GM21447 (cell line): ENCODE data around the gene PLXDC2.

Experiments used
- ATAC-seq: cut with Tn5 transposase; IDR thresholded peaks from one replicate; pipeline ENCODE4 v1.9.1; 2021; ENCODE audit not compliant: unreplicated experiment

The PLXDC2 gene

GRCh38 chr10:19853831-19854230 lies 37.6 kb downstream of the PLXDC2 start:
- no peak for ATAC-seq

GRCh38 chr10:19857876-19858275 lies 41.6 kb downstream of the PLXDC2 start:
- ATAC-seq: no peak

- ATAC-seq: no peak
Observed at GRCh38 chr10:19860107-19860506, 43.9 kb downstream of the PLXDC2 start.

- no peak for ATAC-seq
Observed at GRCh38 chr10:19862811-19863515, 46.7 kb downstream of the PLXDC2 start.

GRCh38 chr10:19865676-19866075 lies 49.4 kb downstream of the PLXDC2 start:
- no peak for ATAC-seq

- no peak for ATAC-seq
Observed at GRCh38 chr10:19869370-19869769, 53.1 kb downstream of the PLXDC2 start.

GRCh38 chr10:19872504-19873271 lies 56.5 kb downstream of the PLXDC2 start:
- ATAC-seq: no peak

- ATAC-seq: no peak
Observed at GRCh38 chr10:19874190-19874589, 58.0 kb downstream of the PLXDC2 start.

GRCh38 chr10:19874791-19875190 lies 58.6 kb downstream of the PLXDC2 start:
- no peak for ATAC-seq

- no peak for ATAC-seq
Observed at GRCh38 chr10:19876570-19876969, 60.3 kb downstream of the PLXDC2 start.

- no peak for ATAC-seq
Observed at GRCh38 chr10:19877466-19878255, 61.4 kb downstream of the PLXDC2 start.

GRCh38 chr10:19882621-19883020 lies 66.4 kb downstream of the PLXDC2 start:
- no peak for ATAC-seq

- ATAC-seq: no peak
Observed at GRCh38 chr10:19888061-19888660, 71.9 kb downstream of the PLXDC2 start.

- no peak for ATAC-seq
Observed at GRCh38 chr10:19889256-19889655, 73.0 kb downstream of the PLXDC2 start.

GRCh38 chr10:19891429-19891828 lies 75.2 kb downstream of the PLXDC2 start:
- no peak for ATAC-seq

GRCh38 chr10:19892270-19892669 lies 76.0 kb downstream of the PLXDC2 start:
- ATAC-seq: no peak

- no peak for ATAC-seq
Observed at GRCh38 chr10:19892677-19893076, 76.4 kb downstream of the PLXDC2 start.

- no peak for ATAC-seq
Observed at GRCh38 chr10:19895500-19895899, 79.3 kb downstream of the PLXDC2 start.

GRCh38 chr10:19902456-19902855 lies 86.2 kb downstream of the PLXDC2 start:
- ATAC-seq: no peak

- ATAC-seq: no peak
Observed at GRCh38 chr10:19904202-19904661, 88.0 kb downstream of the PLXDC2 start.

GRCh38 chr10:19906108-19906791 lies 90.0 kb downstream of the PLXDC2 start:
- ATAC-seq: no peak
